Right cardiac atrium (tissue), 5 donors: ENCODE measurements around the gene NMRK2. TPM values are rescaled to one million over a fixed set of nuclear protein-coding genes. Genes with fewer than 3 reads are reported as not detected.
"Not testable (repeated sequence)": the region's sequence is repeated elsewhere in the genome, so short reads cannot be mapped to it uniquely, and the experiment has no call there.

Source experiments
- ATAC-seq, 2 donors: fragments of 200-7000 bp; cut with Tn5 transposase; one replicate each; pipeline versions ENCODE4 v1.8.0 to v1.9.1; 2020; ENCODE audit warnings: moderate library complexity in 2 of 2, mild to moderate bottlenecking in 1 of 2
- DNase-seq, 3 donors: peaks; one replicate each; pipeline ENCODE4 v3.0.0-alpha.2; 2020
- H3K27ac ChIP-seq: one replicate; pipeline ENCODE4 v1.5.1; 2013; ENCODE audit warnings: mild to moderate bottlenecking, low read length, control low read depth, moderate library complexity
- H3K27me3 ChIP-seq: one replicate; pipeline ENCODE4 v1.6.1; 2013; ENCODE audit not compliant: control insufficient read depth, insufficient read depth
- H3K4me1 ChIP-seq: one replicate; pipeline ENCODE4 v1.6.1; 2013; ENCODE audit warnings: low read length; ENCODE audit not compliant: control insufficient read depth, insufficient read depth
- H3K4me3 ChIP-seq: one replicate; pipeline ENCODE4 v1.5.1; 2013; ENCODE audit warnings: low read length, control low read depth
- H3K9me3 ChIP-seq: one replicate; pipeline ENCODE4 v1.6.1; 2013; ENCODE audit warnings: low read length; ENCODE audit not compliant: control insufficient read depth
- WGBS: extraction: QIAGEN DNeasy Blood & Tissue Kit; methylation state at CpG from one replicate; pipeline ENCODE4 v1.1.7; 2013; 5-methylcytosine and 5-hydroxymethylcytosine counted together
- intact Hi-C, 4 donors: fragments of 100-400 bp; cut with DNase I; formaldehyde crosslinking; loops; one replicate each; pipeline versions ENCODE4 v1.11.0 to v1.14.0; 2022 to 2023
- polyA plus RNA-seq: library from polyadenylated mRNA; stranded (reverse); fragments of 200-250 nt; gene quantifications from one replicate; pipeline ENCODE4 v1.2.3, GENCODE V29; 2013
- total RNA-seq, 4 donors: library from RNA; stranded (reverse); fragmentation: NEBNext Ultra II Directional; extraction: Animal tissue kit (Norgen Biotek cat#: 25700); gene quantifications; one replicate each; pipeline ENCODE4 v1.2.1, GENCODE V29; 2021
- donor health status: healthy with polysubstance abuse.
- donor health status: DM: no; HTN: yes; CAD: no.
- donor health status: DM: no; HTN: no; CAD: no.
- donor health status: DM: no; HTN: yes; CAD: no; lungs with severe emphysema.
- donor health status: DM: yes; HTN: yes; CAD: no.

Gene NMRK2
- total and polyA plus RNA-seq, 5 donors, result 1,114 to 1,838 (median 1,316) TPM

DNA sequence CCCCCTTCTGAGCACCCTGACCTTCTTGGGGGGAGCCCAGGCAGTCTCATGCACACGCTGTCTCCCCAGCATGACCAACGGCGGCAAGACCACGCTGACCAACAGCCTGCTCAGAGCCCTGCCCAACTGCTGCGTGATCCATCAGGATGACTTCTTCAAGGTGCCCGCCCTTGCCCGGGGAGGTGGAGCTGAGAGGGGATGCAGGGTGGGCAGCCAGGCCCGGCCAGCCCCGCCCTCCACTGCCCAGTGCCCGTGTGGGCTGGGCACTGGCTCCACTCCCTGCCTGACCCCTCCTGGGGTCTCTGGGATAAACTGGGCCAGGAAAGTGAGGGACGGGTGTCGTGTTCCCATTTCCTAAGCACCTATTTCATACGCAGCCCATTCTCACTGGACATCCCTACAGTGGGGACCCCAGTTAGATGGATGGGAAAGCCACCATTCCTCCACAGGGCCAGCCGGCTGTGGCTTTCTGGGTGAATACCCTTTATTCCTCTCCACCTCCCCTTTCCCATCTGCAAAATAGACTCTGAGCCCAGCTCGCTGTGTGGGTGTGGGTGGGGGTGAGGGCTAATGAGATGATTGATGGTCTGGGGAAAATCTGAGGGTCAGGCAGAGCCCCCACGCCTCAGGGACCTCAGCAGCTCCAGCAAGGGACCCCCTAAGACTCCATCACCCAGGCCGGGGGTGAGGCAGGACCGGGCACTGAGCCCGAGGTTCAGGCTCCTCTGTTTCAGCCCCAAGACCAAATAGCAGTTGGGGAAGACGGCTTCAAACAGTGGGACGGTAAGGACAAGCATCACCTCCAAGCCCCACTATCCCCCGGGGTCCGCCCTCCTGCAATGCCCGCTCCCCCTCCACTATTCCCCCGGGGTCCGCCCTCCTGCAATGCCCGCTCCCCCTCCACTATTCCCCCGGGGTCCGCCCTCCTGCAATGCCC, 3.9 kb downstream of the NMRK2 start:
- peak in 1 of 3 donors; percentile 32 for DNase-seq
- intact Hi-C loops, result no loop called here
- Histone ChIP-seq H3K4me3 (no peak overlapping the region), H3K9me3 (no peaks in the 10 kb centered on the region), H3K27me3 (no peaks in the 10 kb centered on the region), H3K27ac (no peak overlapping the region), H3K4me1 (no peaks in the 10 kb centered on the region)
- 83% methylated on average over 27 of the region's 29 CpGs for WGBS
- ATAC-seq, result no peak

DNA sequence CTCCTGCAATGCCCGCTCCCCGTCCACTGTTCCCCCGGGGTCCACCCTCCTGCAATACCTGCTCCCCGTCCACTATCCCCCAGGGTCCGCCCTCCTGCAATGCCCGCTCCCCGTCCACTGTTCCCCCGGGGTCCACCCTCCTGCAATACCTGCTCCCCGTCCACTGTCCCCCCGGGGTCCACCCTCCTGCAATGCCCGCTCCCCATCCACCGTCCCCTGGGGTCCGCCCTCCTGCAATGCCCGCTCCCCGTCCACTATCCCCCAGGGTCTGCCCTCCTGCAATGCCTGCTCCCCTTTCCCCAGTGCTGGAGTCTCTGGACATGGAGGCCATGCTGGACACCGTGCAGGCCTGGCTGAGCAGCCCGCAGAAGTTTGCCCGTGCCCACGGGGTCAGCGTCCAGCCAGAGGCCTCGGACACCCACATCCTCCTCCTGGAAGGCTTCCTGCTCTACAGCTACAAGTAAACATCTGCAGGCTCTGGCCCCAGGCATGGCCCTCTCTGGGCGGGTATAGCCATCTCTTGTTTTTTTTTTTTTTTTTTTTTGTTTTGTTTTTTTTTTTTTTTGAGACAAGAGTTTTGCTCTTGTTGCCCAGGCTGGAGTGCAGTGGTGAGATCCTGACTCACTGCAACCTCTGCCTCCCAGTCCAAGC, 5.6 kb downstream of the NMRK2 start:
- 90% methylated on average over 22 of the region's 22 CpGs for WGBS
- ATAC-seq, H3K4me3 ChIP-seq, H3K27ac ChIP-seq, intact Hi-C loops, H3K4me1 ChIP-seq, H3K27me3 ChIP-seq, H3K9me3 ChIP-seq: not testable (repeated sequence)
- peak in 1 of 3 donors; percentile 47 for DNase-seq

DNA sequence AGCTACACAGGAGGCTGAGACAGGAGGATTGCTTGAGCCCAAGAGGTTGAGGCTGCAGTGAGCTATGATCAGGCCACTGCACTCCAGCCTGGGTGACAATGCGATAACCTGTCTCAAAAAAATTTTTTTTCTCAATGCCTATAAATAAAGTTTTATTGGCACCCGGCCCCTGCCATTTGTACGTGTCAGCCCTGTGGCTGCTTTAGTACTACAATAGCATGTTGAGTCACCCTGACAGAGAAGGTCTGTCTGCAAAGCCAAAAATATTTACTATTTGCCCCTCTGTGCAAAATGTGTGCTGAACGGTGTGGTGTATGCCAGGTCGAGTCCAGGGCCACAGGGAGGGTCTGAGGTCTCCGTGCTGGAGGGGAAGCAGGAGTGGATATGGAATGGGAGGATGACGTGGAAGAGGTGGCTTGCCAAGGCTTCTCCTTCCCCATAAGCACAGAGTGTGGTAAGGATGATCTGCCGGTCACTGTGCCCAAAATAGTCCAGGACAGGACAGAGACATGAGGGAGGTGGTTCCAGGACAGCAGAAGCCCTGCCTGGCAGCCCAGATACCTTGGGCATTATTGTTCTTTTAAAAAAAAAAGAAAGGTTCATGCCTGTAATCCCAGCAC, 10.0 kb downstream of the NMRK2 start:
- intact Hi-C loops, result no loop called here
- no peaks in the 10 kb centered on the region for H3K27me3 ChIP-seq
- 54% methylated on average over 8 of the region's 8 CpGs for WGBS
- DNase-seq (peak in 2 of 3 donors; percentile 69 to 73), ATAC-seq (peak; percentile 59 to 77)
- no peaks in the 10 kb centered on the region for H3K9me3 ChIP-seq
- H3K27ac ChIP-seq, result peak overlapping the region; percentile 75
- no peaks in the 10 kb centered on the region for H3K4me1 ChIP-seq
- no peak overlapping the region for H3K4me3 ChIP-seq

DNA sequence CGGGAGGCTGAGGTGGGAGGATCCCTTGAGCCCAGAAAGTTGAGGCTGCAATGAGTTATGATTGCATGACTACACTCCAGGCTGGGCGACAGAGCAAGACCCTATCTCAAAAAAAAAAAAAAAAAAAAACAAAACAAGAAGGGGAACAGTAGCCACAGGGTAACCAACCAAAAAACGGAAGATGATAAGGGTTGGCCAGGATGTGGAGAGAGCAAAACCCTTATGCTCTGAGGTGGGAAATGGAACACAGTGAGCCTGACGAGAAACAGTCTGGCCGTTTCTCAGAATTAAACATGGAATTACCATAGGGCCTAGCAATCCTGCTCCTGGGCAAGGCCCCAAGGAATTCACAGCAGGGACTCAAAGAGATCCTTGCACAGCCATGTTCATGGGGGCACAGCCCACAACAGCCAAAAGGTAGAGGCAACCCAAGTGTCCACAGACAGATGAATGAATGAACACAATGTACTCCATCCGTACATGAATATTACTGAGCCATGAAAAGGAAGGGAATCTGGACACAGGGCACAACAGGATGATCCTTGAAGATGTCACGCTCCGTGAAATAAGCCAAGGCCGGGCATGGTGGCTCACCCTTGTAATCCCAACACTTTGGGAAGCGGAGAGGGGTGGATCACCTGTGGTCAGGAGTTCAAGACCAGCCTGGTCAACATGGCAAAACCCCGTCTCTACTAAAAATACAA, 11.3 kb downstream of the NMRK2 start:
- H3K9me3 ChIP-seq, result no peaks in the 10 kb centered on the region
- no peak overlapping the region for H3K4me3 ChIP-seq
- DNase-seq (no peak), ATAC-seq (no peak)
- H3K27me3 ChIP-seq, result no peaks in the 10 kb centered on the region
- peak overlapping the region; percentile 58 for H3K27ac ChIP-seq
- intact Hi-C loops, result no loop called here
- no peaks in the 10 kb centered on the region for H3K4me1 ChIP-seq
- 71% methylated on average over 11 of the region's 11 CpGs for WGBS

DNA sequence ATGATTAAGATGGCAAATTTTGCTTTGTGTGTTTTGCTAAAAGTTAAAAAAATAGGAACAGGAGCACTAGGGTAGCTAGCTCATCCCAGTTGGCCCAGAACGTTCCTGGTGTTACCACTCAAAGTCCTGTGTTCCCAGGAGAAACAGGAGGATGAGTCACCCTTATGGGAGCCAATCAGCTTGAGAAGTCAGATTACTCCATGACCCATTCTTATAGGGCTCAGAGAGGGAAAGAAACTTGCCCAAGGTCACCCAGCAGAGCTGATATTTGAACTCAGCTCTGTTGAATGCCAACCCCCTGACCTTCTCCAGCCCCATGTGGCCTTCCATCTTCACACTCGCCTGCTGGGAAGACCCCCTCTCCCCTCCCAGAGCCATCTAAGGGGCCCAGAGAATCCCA, 13.0 kb downstream of the NMRK2 start:
- intact Hi-C loops, result no loop called here
- H3K27me3 ChIP-seq, result no peaks in the 10 kb centered on the region
- no peak overlapping the region for H3K4me3 ChIP-seq
- no peaks in the 10 kb centered on the region for H3K4me1 ChIP-seq
- WGBS, result 44% methylated on average over 2 of the region's 2 CpGs
- DNase-seq (no peak), ATAC-seq (no peak)
- H3K9me3 ChIP-seq, result no peaks in the 10 kb centered on the region
- H3K27ac ChIP-seq, result peak overlapping the region; percentile 38

DNA sequence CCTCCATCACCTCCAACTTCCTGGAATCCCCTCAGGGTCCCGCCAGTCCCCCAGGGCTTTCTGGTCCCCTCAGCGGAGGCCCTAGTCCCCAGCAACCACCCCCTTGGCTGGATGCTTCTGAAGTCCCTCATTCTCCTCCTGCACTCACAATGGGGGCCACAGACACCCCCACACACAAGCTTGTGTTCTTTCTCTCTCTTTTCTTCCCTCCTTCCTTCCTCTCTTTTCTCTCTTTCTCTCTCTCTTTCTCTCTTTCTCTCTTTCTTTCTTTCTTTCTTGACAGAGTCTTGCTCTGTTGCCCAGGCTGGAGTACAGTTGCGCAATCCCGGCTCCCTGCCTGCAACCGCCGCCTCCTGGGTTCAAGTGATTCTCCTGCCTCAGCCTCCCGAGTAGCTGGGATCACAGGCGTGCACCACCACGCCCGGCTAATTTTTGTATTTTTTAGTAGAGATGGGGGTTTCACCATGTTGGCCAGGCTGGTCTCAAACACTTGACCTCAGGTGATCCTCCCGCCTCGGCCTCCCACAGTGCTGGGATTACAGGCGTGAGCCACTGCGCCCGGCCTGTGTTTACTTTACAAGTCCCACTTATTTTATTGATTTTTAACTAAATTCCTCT, 14.6 kb downstream of the NMRK2 start:
- peak in 1 of 3 donors; percentile 13 for DNase-seq
- WGBS, result 91% methylated on average over 15 of the region's 15 CpGs
- H3K27ac ChIP-seq, intact Hi-C loops, H3K9me3 ChIP-seq, H3K4me3 ChIP-seq, H3K27me3 ChIP-seq, H3K4me1 ChIP-seq, ATAC-seq: not testable (repeated sequence)

DNA sequence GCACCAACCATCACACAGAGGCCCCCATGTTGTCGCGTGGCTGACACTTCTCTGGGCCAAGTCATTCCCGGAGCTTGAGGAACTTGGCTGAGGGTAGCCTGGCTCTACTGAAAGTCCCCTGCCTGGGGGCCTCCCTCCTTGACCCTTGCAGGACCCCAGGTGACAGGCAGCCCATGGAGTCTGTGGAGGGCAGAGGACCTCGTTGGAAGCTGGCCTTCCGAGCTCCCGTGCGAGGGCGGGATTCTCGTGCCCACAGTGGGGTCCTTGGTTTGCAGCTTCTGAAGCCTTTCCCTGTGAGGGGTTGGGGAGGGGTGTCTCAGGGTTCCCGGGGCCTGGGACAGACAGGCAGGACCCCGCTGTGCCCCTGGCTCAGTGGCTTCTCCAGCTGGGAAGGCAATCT, 16.4 kb downstream of the NMRK2 start:
- peak; percentile 11 to 20 for ATAC-seq
- no peaks in the 10 kb centered on the region for H3K27me3 ChIP-seq
- intact Hi-C loops, result no loop called here
- H3K4me1 ChIP-seq, result no peaks in the 10 kb centered on the region
- H3K9me3 ChIP-seq, result no peaks in the 10 kb centered on the region
- H3K4me3 ChIP-seq, result no peak overlapping the region
- no peak for DNase-seq
- WGBS, result 63% methylated on average over 11 of the region's 11 CpGs
- H3K27ac ChIP-seq, result peak overlapping the region; percentile 76

DNA sequence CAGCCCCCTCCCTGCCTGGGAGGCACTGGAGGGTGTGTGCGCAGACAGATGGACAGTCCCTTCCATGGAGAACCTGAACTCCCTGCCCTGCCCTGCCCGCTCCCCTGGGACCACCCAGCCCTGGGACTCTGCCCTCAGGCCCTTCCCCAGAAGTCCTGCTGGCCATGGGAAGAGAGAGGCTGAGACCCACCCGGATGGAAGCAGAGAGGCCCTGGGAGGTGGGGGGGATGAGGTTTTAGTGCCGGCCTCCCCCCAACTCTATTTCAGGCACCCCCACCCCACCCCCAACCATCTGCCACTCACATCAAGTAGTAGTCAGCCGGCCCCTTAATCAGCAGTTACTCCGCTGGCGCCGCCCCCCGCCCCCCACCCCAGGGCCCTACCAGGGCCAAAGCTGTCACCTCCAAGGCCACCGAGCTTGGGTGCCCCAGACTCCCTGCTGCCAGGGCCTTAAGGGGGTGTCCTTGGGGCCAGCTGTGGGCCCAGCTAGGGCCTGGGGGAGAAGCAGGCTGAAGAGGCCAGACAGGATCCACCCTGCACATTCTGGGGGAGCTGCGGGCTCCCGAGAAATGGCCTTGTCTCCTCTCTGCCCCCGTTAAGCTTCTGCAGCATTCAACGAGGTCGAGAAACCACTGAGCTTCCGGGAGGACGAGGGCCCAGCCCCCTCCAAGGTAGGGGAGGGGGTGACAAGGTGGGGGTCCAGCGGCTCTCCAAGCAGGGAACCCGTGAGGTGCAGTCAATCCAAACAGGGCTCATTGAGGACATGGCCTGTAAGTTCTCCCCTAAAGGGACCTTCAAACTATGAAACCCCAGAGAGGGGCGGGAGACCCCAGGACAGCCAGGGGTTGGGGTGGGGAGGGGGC, 17.4 kb downstream of the NMRK2 start:
- intact Hi-C loops, result no loop called here
- Histone ChIP-seq H3K4me3 (peak overlapping the region; percentile 40), H3K4me1 (no peaks in the 10 kb centered on the region), H3K27me3 (no peaks in the 10 kb centered on the region), H3K27ac (peak overlapping the region; percentile 84), H3K9me3 (no peaks in the 10 kb centered on the region)
- ATAC-seq (peak; percentile 42 to 44), DNase-seq (peak in 2 of 3 donors; percentile 65 to 77)
- 42% methylated on average over 20 of the region's 20 CpGs for WGBS

DNA sequence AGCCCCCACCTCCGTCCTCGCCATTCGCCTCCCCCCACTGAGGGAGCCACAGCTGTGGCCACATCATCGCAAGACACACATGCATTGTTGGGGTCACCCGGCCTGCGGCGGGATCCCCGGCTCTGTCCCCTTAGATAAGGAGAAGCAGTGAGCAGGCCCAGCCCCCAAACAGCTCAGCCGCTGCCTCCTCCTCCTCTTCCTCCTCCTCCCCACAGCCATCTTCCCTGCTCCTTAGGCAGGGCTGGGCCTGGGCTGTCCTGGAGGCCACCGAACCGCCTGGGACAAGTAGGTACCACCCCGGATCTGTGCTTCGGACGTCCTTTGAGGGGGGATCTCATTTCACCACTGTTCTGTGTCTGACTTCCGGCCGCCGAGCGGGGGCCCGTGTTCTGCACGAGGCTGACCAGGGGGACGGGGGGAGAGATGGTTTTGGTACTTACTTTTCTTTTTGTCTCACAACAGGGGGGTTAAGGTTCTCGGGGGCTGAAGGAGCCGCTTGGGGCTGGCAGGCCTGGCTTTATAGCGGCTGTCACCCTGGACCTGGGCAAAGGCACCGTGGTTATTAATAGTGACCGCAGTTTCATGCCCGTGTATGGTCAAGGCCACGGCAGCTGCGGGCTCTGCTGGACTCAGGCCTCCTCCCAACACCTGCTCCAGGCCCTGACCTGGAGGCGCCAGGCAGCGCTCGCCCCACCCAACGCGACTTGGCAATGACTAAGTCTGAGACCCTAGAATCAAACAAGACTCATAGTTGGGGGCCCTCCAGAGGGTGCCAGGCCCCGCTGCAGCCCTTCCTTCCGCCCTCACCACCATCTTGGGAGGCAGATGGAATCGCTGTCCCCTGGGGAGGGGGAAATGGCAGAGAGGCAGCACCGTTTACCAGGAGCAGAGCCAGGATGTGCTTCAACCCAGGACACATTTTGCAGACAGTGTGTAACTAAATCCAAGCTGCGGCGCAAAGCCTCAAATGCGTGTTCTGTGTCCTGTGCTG, 18.3 kb downstream of the NMRK2 start:
- peak; percentile 61 to 73 for ATAC-seq
- Histone ChIP-seq H3K4me1 (no peaks in the 10 kb centered on the region), H3K4me3 (peak overlapping the region; percentile 40), H3K9me3 (no peaks in the 10 kb centered on the region), H3K27ac (peak overlapping the region; percentile 89), H3K27me3 (no peaks in the 10 kb centered on the region)
- intact Hi-C loops, result no loop called here
- WGBS, result 23% methylated on average over 41 of the region's 41 CpGs
- DNase-seq, result peak; percentile 61 to 88 (median 80)
